ENCODE measurements around the gene JCHAIN. TPM values are rescaled to one million over a fixed set of nuclear protein-coding genes. Genes with fewer than 3 reads are reported as not detected.
"Not testable (repeated sequence)": the region's sequence is repeated elsewhere in the genome, so short reads cannot be mapped to it uniquely, and the experiment has no call there.

The JCHAIN gene
- total RNA-seq, 1 donor from 2014 or later: 2.2 TPM

DNA sequence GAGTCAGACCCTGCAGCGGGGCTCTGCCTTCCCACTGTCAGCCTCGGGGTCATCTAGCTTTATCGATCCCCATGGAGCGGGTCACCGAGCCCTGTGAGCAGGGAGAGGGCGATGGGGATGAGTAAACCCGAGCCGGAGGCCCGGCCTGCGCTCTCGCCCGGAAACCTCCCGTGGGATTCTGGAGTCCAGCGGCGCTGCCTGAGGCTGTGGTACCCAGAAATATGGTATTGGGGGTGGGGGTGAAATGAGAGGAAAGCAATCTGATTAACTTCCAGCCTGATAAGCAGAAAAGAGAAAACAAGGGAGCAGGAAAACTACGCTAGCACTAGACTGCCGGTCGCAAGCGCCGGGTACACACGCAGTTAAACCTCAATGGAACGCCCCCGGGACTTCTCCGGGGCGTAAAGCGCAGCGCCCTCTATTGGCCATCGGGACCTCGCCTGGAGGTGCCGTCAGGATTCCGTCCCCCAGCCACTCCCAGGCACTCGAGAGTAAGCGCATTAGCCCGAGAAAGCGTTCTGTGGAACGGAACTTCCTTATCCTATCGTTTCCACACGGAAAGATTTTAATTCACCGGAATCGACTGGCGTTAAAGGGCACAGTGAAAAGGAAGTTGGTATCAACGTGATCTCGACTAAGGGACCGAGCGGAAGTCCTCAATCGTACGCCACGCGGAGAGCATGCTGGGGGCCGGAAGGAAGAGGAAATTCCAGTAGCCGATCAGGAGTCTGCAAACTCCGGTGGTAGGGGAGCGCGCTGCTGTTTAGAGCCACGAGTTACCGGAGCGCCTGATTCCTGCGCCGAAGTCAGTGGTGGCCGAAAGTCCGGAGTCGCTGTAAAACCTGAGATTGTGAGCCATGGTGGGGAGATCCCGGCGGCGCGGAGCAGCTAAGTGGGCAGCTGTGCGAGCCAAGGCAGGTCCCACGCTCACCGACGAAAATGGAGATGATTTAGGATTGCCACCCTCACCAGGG is 21.8 kb upstream of the JCHAIN start, which contains the start of gene UTP3:
UTP3 (plus strand) TSS at position 712 of the 974 bp plus-strand sequence; CDS start at position 858, 146 bp downstream.
- DNase-seq: peak; percentile 99

DNA sequence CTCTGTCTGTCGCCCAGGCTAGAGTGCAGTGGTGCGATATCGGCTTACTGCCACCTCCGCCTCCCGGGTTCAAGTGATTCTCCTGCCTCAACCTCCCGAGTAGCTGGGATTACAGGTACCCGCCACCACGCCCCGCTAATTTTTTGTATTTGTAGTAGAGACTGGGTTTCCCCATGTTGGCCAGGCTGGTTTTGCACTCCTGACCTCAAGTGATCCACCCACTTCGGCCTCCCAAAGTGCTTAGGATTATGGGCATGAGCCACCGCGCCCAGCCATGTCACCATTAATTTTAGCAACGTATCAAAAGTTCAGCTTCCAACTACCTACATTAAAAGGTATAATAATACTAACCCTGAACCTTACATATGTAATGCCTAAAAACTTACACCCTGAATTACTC is 21.1 kb upstream of the JCHAIN start:
- peak; percentile 1 for DNase-seq

DNA sequence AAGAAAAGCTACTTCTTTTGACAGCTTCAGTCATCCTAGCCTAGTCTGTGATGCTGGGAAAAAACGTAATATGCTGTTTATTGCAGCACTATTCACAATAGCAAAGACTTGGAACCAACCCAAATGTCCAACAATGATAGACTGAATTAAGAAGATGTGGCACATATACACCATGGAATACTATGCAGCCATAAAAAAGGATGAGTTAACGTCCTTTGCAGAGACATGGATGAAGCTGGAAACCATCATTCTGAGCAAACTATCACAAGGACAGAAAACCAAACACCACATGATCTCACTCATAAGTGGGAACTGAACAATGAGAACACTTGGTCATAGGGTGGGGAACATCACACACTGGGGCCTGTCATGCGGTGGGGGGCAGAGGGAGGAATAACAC is 15.8 kb upstream of the JCHAIN start:
- DNase-seq: not testable (repeated sequence)

DNA sequence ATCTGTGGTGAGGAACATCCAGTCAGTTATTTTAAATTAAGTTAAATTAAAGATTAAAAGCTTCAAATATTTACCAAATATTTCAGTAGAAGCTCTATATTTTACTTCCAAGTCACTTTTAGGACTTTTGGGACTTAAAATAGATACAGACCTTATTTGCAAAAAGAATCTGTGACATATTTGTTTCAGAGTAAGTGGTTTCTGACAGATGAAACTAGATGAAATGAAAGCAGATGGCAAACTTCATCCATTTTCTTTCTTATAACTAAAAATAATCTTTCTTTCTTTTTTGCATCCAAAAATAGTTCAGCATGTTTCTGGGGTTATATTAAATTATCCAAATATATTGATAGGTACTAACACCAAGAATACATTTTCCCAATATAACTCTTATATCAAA is 15.4 kb upstream of the JCHAIN start:
- no peak for DNase-seq

DNA sequence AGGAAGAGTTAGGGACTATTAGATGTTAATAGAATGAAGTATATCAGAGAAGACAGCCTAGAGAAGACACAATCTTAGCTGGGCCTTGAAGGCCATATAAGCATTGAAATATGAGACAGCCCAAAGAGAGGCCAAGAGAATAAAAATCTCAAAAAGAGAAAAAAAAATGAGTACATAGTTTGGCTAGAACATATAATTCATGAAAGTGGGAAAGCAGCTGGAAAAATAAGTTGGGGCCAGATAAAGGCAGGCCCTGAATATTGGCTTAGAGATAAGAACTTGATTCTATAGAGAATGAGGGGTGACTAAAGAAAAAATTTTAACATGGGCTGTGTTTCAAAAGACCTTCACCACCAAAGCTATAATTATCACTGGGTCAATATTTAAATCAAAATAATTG is 14.6 kb upstream of the JCHAIN start:
- no peak for DNase-seq

DNA sequence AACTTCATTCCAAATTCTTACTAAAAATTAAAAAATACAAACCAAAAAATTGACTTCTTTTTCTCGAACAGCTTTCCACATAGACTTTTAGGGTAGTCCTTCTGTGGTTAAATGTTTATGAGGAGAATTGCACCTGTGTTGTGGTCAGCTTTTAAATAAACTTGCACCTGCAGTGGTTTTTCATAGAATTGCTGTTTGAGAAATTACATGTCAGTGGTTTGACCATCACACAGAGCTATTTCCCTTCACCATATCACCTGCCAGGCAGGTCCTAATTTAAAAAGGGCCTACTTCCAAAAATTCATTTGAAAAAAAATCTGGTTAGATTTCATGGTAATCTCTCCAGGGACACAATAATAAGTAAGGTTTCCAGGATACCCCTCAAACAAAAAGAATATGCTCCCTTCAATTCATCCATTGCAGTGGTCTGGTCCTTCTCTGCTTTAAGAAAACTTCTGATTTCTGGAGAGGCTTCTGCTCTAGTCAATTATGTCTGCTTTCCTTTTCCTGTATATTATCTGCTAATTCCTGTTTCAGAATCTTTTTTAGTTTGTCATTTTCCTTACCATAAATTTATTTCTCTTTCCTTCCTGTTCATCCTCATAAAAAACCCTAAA is 12.2 kb upstream of the JCHAIN start:
- DNase-seq: no peak

DNA sequence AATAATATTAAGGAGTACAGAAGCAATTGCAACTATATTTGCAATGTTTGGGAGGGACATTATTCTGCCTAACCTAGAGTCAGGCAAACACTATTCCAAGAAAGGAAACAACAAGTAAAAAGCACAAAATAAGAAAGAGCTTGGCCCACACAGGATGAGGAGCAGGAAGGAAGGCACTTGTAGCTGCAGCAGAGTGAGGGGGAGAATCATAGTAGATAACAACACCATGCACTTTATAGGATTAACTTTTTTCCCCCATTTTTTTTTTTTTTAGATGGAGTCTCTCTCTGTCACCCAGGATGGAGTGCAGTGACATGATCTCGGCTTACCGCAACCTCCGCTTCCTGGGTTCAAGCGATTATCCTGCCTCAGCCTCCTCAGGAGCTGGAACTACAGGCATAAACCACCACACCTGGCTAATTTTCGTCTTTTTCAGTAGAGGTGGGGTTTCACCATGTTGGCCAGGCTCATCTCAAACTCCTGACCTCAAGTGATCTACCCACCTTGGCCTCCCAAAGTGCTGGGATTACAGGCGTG is 10.3 kb upstream of the JCHAIN start:
- DNase-seq: no peak

DNA sequence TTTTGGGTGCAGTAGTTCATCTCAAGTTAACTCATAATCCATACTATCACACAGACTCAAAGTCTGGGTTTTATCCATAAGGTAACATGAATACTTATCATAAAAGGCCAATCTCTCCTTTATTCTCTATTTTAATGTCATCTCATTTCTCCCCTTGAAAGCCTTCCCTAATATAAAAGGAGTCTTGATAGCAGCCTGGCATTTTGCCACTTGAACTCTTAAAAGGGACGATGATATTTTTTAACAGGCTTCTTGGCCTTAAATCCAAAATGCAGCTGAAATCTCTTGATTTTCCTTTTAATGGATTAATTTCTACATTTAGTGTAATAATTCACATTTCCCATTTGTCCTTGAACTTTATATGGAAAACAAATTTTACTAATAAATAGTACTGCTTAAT is 8.4 kb upstream of the JCHAIN start:
- DNase-seq: no peak

DNA sequence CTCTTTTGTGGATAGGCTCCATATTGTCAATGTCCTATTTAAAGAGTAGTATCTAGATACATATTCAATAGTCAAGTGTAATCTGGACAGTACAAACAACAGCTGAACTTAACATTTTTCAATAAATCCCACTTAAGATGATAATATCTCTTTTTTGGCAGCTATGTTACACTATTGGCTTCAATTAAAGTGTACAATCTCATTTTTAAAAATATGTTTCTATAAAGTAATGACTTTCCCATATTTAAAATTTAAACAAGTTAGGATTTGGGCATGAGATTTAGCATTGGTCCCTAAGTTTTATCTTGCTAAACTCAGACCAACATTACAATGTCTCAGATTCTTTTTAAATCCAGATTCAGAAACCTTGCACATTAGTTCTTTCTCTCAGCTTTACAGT is 7.9 kb upstream of the JCHAIN start:
- DNase-seq: no peak

DNA sequence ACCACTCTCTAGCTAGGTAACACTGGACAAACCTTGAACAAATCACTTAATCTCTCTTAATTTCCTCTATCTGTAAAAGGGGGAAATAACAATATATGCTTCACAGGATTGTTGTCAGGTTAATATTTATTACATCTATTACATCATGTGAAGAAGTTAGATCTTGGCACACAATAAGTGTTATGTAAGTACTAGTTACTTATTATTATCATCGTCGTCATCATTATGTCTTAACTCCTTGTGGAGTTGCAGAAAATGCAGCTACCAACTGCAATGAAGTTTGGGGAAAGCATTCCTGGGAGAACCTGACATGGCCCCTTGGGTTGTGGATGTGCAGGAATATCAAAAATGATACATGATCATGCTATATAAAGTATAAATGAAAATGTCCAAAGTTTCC is 4.8 kb upstream of the JCHAIN start:
- DNase-seq: no peak

DNA sequence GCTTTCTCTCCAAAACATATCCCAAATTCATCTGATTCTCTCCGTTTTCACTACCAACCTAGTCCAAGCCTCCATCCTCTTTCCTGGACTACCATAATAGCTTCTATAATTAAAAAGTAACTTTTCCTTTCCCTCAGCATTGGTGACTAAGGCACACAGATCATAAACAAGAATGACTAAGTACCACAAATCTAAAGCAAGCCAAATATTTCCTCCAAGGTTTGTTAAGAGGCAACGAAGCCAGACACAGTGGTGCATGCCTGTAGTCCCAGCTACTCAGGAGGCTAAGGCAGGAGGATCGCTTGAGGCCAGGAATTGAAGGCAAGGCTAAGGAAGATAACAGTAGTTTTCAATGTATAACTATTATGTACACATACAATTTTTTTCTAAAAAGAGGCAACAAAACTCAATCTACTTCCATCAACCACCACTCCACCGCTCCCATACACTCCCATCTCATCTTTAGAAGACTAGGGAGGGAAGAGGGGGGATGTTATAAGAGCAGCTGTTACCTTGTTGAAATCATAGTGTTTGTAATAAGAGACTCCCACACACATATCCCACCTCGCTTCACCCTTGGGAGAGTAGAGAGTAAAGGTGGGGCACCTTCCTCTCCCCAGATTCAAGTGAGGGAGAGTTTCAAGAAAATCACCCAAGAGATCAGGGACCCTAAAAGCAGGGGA is 4.2 kb upstream of the JCHAIN start:
- no peak for DNase-seq

DNA sequence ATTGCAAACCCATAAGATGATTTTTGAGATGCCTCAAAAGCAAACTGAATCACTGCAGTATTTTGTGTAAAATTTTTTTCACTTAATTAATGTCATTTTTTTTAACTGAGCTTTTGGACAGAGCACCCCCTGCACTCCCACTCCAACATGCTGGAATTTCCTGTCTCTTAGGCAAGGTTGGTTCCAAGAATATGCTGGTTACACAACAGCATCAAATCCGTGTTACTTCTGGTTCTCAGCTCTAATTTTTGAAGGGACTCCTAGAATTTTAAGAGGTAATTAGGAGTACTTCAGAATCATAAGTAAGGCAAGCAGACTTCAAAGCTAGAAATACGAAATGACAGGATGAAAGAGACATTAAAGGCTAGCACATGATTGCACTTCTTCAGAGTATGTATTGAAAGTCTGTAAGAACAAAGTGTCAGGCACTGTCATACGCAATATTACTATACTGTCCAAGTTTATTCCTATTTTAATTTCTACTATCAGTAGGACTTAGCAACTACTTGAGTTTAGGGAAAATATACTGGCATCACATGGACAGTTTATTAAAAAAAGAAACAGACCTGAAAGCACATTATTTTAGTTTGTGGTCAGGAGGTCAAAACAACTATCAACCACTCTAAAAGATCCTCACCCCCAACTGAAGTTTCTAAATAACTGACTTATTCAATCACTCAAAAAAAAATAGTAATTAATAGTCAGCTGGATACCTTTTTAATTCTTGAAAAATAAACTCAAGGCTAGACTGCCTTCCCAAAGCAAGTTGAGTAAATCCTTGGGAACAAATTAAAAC is 1.6 kb upstream of the JCHAIN start:
- DNase-seq: no peak

DNA sequence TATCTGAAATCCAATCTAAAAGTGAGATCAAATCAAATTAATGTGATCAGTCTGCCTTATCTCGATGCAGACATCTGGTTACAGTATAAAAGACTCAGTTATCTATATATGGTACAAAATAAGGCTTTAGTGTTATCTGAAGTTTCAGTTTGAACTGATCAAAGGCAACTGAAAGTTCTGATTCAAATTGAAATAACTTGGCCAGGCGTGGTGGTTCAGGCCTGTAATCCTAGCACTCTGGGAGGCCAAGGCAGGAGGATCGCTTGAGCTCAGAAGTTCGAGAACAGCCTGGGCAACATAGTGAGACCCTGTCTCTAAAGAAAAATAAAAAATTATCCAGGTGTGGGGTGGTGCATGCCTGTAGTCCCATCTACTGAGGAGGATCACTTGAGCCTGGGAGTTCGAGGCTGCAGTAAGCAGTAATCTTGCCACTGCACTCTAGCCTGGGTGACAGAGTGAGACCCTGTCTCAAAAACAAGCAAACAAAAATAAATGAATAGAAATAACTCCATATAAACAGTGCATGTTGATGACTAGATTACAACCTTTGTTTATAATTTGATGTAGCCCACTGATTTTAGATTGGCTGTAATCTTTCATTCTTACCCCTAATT is 4.9 kb downstream of the JCHAIN start:
- DNase-seq: not testable (repeated sequence)

DNA sequence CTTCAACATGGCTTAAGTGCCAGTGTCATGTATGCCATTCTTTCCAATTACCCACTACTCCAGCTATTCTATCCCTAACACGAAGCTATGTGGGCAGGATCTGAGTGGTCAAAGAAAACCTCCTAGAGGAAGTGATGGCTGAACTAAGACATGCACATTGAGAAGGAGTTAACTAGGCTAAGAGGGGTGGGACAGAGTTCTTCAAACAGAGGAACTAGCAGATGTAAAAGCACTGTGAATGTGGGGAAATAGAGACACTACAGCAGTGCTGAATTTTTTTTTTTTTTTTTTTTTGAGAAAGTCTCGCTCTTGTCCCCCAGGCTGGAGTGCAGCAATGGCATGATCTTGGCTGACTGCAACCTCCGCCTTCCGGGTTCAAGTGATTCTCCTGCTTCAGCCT is 6.2 kb downstream of the JCHAIN start:
- DNase-seq: no peak

DNA sequence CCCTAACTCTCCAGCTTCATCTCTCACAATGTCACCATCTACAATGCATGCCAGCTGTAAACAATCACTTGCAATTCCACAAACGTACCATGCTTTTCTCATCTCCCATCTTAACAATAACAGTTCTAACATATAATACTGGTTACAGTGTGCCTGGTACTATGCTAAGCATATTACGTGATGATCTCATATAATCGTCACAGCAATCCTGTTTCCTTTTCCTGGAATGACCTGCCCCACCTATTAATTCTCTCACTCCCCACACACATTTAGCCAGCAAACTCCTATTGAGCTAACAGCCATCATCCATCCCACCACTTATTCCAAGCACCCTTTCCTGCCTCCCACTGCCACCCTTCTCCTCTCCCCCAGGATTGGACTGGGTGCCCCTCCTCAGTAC is 7.9 kb downstream of the JCHAIN start:
- DNase-seq: no peak

DNA sequence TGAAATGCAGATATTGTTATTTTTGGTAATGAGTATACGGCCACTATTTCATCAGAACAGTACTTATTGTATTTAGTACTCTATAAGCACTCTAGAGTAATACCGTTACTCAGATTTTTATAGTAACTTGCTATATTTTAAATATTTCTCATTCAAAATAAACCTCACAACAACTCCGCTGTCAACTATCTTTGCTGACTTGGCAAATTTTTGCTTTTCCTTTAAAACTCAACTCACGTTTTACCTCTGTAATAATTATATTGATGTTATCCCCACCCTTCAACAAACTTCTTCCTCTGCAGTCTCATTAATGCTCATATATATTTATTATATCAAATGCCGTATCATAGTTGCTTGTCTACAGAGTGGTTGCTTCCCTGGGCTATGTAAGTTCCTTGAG is 9.0 kb downstream of the JCHAIN start:
- no peak for DNase-seq

DNA sequence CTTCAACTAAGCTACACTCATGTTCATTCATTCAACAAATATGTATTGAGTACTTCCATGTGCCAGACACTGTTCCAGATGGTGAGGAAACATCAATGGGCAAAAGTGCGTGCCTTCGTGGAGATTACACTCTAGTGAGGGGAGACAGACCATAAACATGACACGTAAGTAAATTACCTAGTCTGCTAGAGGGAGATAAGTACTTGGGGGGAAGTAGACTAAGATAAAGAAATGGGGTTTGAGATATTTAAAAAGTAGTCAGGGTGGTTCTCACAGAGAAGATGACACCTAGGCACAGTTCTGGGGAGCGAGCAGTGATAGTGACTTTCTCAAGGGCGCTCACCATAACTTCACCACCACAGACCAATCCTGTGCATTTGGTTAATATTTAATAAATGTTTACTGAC is 11.7 kb downstream of the JCHAIN start:
- DNase-seq: no peak

DNA sequence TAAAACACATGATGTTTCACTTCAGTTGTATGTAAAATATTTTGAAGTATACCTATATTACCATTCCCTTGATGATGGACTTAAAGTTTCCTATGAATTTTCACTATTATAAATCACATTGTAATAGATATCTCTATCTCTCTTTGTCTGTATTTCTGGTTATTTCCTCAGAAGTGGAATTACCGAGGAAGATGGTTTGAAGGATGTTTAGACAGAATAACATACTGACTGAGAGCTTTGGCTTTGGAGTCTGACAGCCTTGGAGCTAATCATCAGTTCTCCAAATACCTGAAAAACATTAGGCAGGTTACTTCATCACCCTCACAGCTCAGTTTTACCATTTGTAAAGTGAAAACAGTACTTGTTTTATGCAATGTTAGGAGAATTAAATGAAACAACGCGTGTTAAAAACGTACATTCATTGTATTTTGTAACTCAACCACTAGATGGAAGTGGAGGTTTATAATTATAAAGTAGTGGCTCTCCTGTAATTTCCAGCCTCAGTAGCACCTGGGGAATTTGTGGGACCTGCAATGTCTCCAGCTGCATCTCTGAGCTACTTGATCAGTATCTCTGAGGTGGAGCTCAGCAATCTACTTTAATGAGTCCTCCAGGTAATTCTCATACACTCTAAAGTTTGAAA is 14.3 kb downstream of the JCHAIN start:
- no peak for DNase-seq

DNA sequence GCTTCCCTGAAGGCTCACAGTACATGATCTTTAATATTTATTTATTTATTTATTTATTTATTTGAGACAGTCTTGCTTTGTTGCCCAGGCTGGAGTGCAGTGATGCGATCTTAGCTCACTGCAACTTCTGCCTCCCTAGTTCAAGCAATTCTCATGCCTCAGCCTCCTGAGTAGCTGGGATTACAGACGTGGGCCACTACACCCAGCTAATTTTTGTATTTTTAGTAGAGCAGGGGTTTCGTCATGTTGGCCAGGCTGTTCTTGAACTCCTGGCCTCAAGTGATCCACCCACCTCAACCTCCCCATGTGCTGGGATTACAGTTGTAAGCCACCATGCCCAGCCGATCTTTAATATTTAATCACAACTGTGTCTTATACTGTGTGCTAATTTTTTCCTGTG is 15.6 kb downstream of the JCHAIN start:
- not testable (repeated sequence) for DNase-seq

DNA sequence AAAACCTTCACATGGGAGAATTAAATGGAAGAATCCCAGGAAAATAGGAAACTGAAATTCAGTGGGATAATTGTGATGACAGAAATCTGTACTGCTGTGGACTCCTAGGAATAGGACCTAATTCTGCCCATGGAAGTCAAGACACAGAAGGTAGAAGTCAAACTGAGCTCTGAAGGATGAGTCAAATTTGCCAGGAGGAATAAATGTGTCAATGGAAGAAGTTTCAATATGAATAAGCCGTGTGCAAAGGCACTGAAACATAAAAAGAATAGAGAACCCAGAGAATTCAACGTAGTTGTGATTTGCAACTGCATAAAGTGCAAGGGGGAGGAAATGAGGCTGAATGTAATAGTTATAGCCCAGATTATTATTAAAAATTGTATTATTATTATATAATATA is 26.1 kb downstream of the JCHAIN start:
- DNase-seq: no peak

All from skin of body (tissue), 2 donors.